Thoracic aorta (tissue), 2 donors: ENCODE data around the gene FGFR2. TPM values are rescaled to one million over a fixed set of nuclear protein-coding genes. Genes with fewer than 3 reads are reported as not detected.

ENCODE experiments used
- ATAC-seq: fragments of 150-250 bp; one replicate; pipeline ENCODE4 v1.8.0; 2017; ENCODE audit warnings: low read depth; ENCODE audit not compliant: insufficient number of reproducible peaks, low FRiP score
- DNase-seq: peaks from one replicate; pipeline ENCODE4 v3.0.0-alpha.2; 2020; ENCODE audit warnings: low spot score
- H3K27ac ChIP-seq, 2 donors: fragments of 200-600 bp; sonication (generic); 1 replicate in 1 of 2; 2 replicates in 1 of 2; pipeline ENCODE4 v1.5.1; 2016; ENCODE audit warnings: mild to moderate bottlenecking in 2 of 2, moderate library complexity in 2 of 2
- H3K27me3 ChIP-seq: fragments of 200-600 bp; sonication (generic); replicated peaks from 2 replicates; pipeline ENCODE4 v1.6.0; 2016; ENCODE audit warnings: mild to moderate bottlenecking; ENCODE audit not compliant: insufficient read depth
- H3K36me3 ChIP-seq: fragments of 200-600 bp; sonication (generic); one replicate; pipeline ENCODE4 v1.5.1; 2016
- H3K4me1 ChIP-seq, 2 donors: fragments of 200-600 bp; sonication (generic); 1 replicate in 1 of 2; 2 replicates in 1 of 2; pipeline versions ENCODE4 v1.5.1 to v1.6.0; 2016; ENCODE audit warnings: low read depth in 2 of 2, mild to moderate bottlenecking in 1 of 2; ENCODE audit not compliant: control insufficient read depth in 1 of 2
- H3K4me3 ChIP-seq: fragments of 200-600 bp; sonication (generic); 2 replicates; pipeline ENCODE4 v1.5.1; 2016; ENCODE audit warnings: mild to moderate bottlenecking
- H3K9me3 ChIP-seq: fragments of 200-600 bp; sonication (generic); 2 replicates; pipeline ENCODE4 v1.5.1; 2016
- CTCF ChIP-seq: fragments of 200-600 bp; sonication (generic); IDR thresholded peaks from one replicate; pipeline ENCODE4 v1.5.1; 2019; ENCODE audit warnings: antibody characterized with exemption
- total RNA-seq, 2 donors: library from RNA; depleted of rRNA; stranded (reverse); fragments of >200 nt; gene quantifications; one replicate each; pipeline versions ENCODE4 v1.1.0 to v1.2.3, GENCODE V29; 2016

Gene FGFR2
- total RNA-seq, 2 donors from 2014 or later, result 7.2 to 16.2 TPM

- H3K36me3 ChIP-seq, result no peaks in the 10 kb centered on the region
- no peaks in the 10 kb centered on the region for H3K27me3 ChIP-seq
- no peak overlapping the region for H3K27ac ChIP-seq
- TF ChIP-seq CTCF, result no peak
- no peak overlapping the region for H3K4me3 ChIP-seq
- no peak for DNase-seq
- H3K4me1 ChIP-seq, result no peaks in the 10 kb centered on the region
- H3K9me3 ChIP-seq, result no peaks in the 10 kb centered on the region
- ATAC-seq, result no peak
These were observed 8.7 kb downstream of the FGFR2 start for GRCh38 chr10:121589553-121589952.

- no peak for TF ChIP-seq CTCF
- no peaks in the 10 kb centered on the region for H3K9me3 ChIP-seq
- ATAC-seq (no peak), DNase-seq (no peak)
- H3K4me1 ChIP-seq, result peaks cover 0 to 7% of the 10 kb centered on the region in 2 donors
- no peak overlapping the region for H3K27ac ChIP-seq
- no peaks in the 10 kb centered on the region for H3K27me3 ChIP-seq
- H3K36me3 ChIP-seq, result no peaks in the 10 kb centered on the region
- no peak overlapping the region for H3K4me3 ChIP-seq
These were observed 14.4 kb downstream of the FGFR2 start for GRCh38 chr10:121583857-121584256.

GRCh38 chr10:121583258-121583657 lies 15.0 kb downstream of the FGFR2 start:
- Histone ChIP-seq H3K36me3 (no peaks in the 10 kb centered on the region), H3K4me3 (no peak overlapping the region), H3K4me1 (peaks cover 0 to 7% of the 10 kb centered on the region in 2 donors), H3K27me3 (no peaks in the 10 kb centered on the region), H3K9me3 (no peaks in the 10 kb centered on the region), H3K27ac (no peak overlapping the region)
- DNase-seq, result no peak
- no peak for ATAC-seq
- TF ChIP-seq CTCF, result no peak

- Histone ChIP-seq H3K4me1 (peaks cover 0 to 7% of the 10 kb centered on the region in 2 donors), H3K27ac (no peak overlapping the region)
- DNase-seq, result no peak
These were observed 17.7 kb downstream of the FGFR2 start for GRCh38 chr10:121580276-121581116.

GRCh38 chr10:121579656-121580055 lies 18.6 kb downstream of the FGFR2 start:
- DNase-seq, result no peak
- Histone ChIP-seq H3K9me3 (no peaks in the 10 kb centered on the region), H3K4me1 (peaks cover 0 to 7% of the 10 kb centered on the region in 2 donors), H3K27ac (no peak overlapping the region), H3K27me3 (no peaks in the 10 kb centered on the region), H3K4me3 (no peak overlapping the region), H3K36me3 (no peaks in the 10 kb centered on the region)
- no peak for ATAC-seq
- no peak for TF ChIP-seq CTCF

More at GRCh38 chr10:121580276-121581116, 17.7 kb downstream of the FGFR2 start:
- no peaks in the 10 kb centered on the region for H3K9me3 ChIP-seq
- ATAC-seq, result no peak
- no peak for TF ChIP-seq CTCF
- H3K27me3 ChIP-seq, result no peaks in the 10 kb centered on the region
- H3K36me3 ChIP-seq, result no peaks in the 10 kb centered on the region
- H3K4me3 ChIP-seq, result no peak overlapping the region
